Endothelial cell of umbilical vein (primary cell): ENCODE measurements around the gene CAPZA2. TPM values are rescaled to one million over a fixed set of nuclear protein-coding genes. Genes with fewer than 3 reads are reported as not detected.
"Not testable (repeated sequence)": the region's sequence is repeated elsewhere in the genome, so short reads cannot be mapped to it uniquely, and the experiment has no call there.

Experiments
- BruUV-seq: library from RNA; stranded (reverse); fragments of 400-500 nt; replicated peaks from 2 replicates; lab custom pipeline; 2021; lab: Mats Ljungman, UMichigan
- CTCF ChIA-PET: fragments of 300-600, 350-600 bp; sonication (Branson Sonifier 250); formaldehyde crosslinking; loops from one replicate; lab custom pipeline; 2021; ENCODE audit warnings: antibody characterized with exemption, inconsistent platforms; lab: Charles Lee
- POLR2A ChIA-PET: fragments of 300-600, 350-600 bp; sonication (Branson Sonifier 250); formaldehyde crosslinking; loops from one replicate; lab custom pipeline; 2021; ENCODE audit warnings: antibody characterized with exemption, inconsistent platforms; lab: Charles Lee
- DNase-seq: peaks from one replicate; pipeline ENCODE4 v3.0.0-alpha.2; 2011; ENCODE audit warnings: low read depth, low spot score
- FAIRE-seq: peaks from 2 replicates; lab custom pipeline; 2011; peaks lifted over from hg19 to GRCh38; lab: Jason Lieb, UNC
- H2AFZ ChIP-seq: 2 replicates; pipeline ENCODE4 v1.6.0; 2012; ENCODE audit warnings: low read depth, low read length, control low read depth, inconsistent platforms
- H3K27ac ChIP-seq: 2 replicates; pipeline ENCODE4 v1.5.1; 2011; ENCODE audit warnings: low read depth, mild to moderate bottlenecking, control low read depth, low read length, moderate library complexity; ENCODE audit not compliant: insufficient read depth
- H3K27me3 ChIP-seq, 2 experiments: 2 replicates each; pipeline versions ENCODE4 v1.6.0 to v1.6.1; 2011; ENCODE audit warnings: low read length in 2 of 2, mixed read lengths in 1 of 2; ENCODE audit not compliant: control insufficient read depth in 2 of 2, insufficient read depth in 2 of 2
- H3K36me3 ChIP-seq, 2 experiments: 2 replicates in 1 of 2; 3 replicates in 1 of 2; pipeline ENCODE4 v1.5.1; 2011; ENCODE audit warnings: low read length in 2 of 2, mild to moderate bottlenecking in 1 of 2, moderate library complexity in 1 of 2; ENCODE audit not compliant: control insufficient read depth in 2 of 2, insufficient read depth in 2 of 2; ENCODE audit errors: extremely low read depth in 1 of 2
- H3K4me1 ChIP-seq: 3 replicates; pipeline ENCODE4 v1.5.1; 2011; ENCODE audit warnings: mild to moderate bottlenecking, low read length; ENCODE audit not compliant: control insufficient read depth, insufficient read depth; ENCODE audit errors: extremely low read depth
- H3K4me2 ChIP-seq: 2 replicates; pipeline ENCODE4 v1.6.1; 2011; ENCODE audit warnings: low read length, control low read depth, mixed read lengths; ENCODE audit not compliant: insufficient read depth
- H3K4me3 ChIP-seq, 3 experiments: fragments of 200-600 bp in 1 of 3; sonication (generic), shearing (Covaris generic) in 1 of 3; replicated peaks in 1 of 3; 2 replicates each; pipeline ENCODE4 v1.5.1; 2011 to 2016; ENCODE audit warnings: control low read depth in 3 of 3, low read length in 3 of 3, mild to moderate bottlenecking in 2 of 3, inconsistent platforms in 1 of 3, low read depth in 1 of 3, moderate library complexity in 1 of 3; ENCODE audit not compliant: insufficient read depth in 1 of 3
- H3K79me2 ChIP-seq: 2 replicates; pipeline ENCODE4 v1.6.0; 2012; ENCODE audit warnings: low read length, inconsistent platforms; ENCODE audit not compliant: control insufficient read depth, insufficient read depth
- H3K9ac ChIP-seq: replicated peaks from 2 replicates; pipeline ENCODE3; 2011; ENCODE audit warnings: low read length, control low read depth; ENCODE audit not compliant: insufficient read depth; ENCODE audit errors: extremely low read depth
- H3K9me1 ChIP-seq: replicated peaks from 3 replicates; pipeline ENCODE4 v1.6.0; 2011; ENCODE audit warnings: mild to moderate bottlenecking, low read length; ENCODE audit not compliant: control insufficient read depth, insufficient read depth; ENCODE audit errors: extremely low read depth
- H3K9me3 ChIP-seq: replicated peaks from 2 replicates; pipeline ENCODE4 v1.5.1; 2012; ENCODE audit warnings: low read length, inconsistent platforms; ENCODE audit not compliant: control insufficient read depth, insufficient read depth
- H4K20me1 ChIP-seq: replicated peaks from 2 replicates; pipeline ENCODE3; 2011; ENCODE audit warnings: mild to moderate bottlenecking, low read length; ENCODE audit not compliant: control insufficient read depth, insufficient read depth; ENCODE audit errors: extremely low read depth
- EZH2 ChIP-seq: IDR thresholded peaks from 2 replicates; pipeline ENCODE4 v1.6.1; 2012; ENCODE audit warnings: borderline replicate concordance, low read depth, mild to moderate bottlenecking, moderate library complexity, low read length, inconsistent platforms; ENCODE audit not compliant: severe bottlenecking
- FOS ChIP-seq: IDR thresholded peaks from 2 replicates; pipeline ENCODE4 v1.6.1; 2011; ENCODE audit warnings: mild to moderate bottlenecking, low read length, moderate library complexity, borderline replicate concordance; ENCODE audit not compliant: insufficient read depth
- GATA2 ChIP-seq: IDR thresholded peaks from 2 replicates; pipeline ENCODE4 v1.7.0; 2011; ENCODE audit warnings: low read depth, mild to moderate bottlenecking, moderate library complexity, mixed read lengths, low read length; ENCODE audit not compliant: insufficient read length, insufficient read depth
- JUN ChIP-seq: IDR thresholded peaks from 2 replicates; pipeline ENCODE4 v1.6.1; 2011; ENCODE audit warnings: borderline replicate concordance, low read depth; ENCODE audit not compliant: insufficient read length, insufficient read depth
- MYC ChIP-seq: IDR thresholded peaks from one replicate; pipeline ENCODE4 v1.6.1; 2011; ENCODE audit warnings: mild to moderate bottlenecking, low read depth, low read length
- POLR2A ChIP-seq: IDR thresholded peaks from 2 replicates; pipeline ENCODE4 v1.6.1; 2012; ENCODE audit warnings: low read depth, mild to moderate bottlenecking, control low read depth, low read length
- POLR2AphosphoS5 ChIP-seq: IDR thresholded peaks from 2 replicates; pipeline ENCODE4 v1.6.1; 2012; ENCODE audit warnings: low read depth, mild to moderate bottlenecking, control low read depth, low read length, moderate library complexity; ENCODE audit not compliant: insufficient read depth
- dilution Hi-C: fragments of 300-500 bp; cut with MboI; formaldehyde crosslinking; loops from one replicate; pipeline ENCODE4 v1.15.0; 2019; ENCODE audit warnings: low sequenced_read_pairs; ENCODE audit not compliant: extremely low pct_ligation_motif_present
- intact Hi-C: fragments of 100-400 bp; cut with micrococcal nuclease; formaldehyde crosslinking; loops from one replicate; pipeline ENCODE4 v1.10.0; 2022
- polyA plus RNA-seq, 4 experiments: library from polyadenylated mRNA; depleted of rRNA in 3 of 4; stranded (reverse) in 3 of 4; unstranded in 1 of 4; fragments of >200 nt; gene quantifications; 2 replicates each; pipeline versions ENCODE4 v1.2.1 to v1.2.3, GENCODE V29; 2011 to 2012; ENCODE audit warnings: missing spikeins in 1 of 4
- total RNA-seq: library from RNA; stranded (reverse); gene quantifications from 2 replicates; pipeline ENCODE4 v1.2.3, GENCODE V29; 2021
- TF ChIP-seq, protein P1 (sequence below), 2 donors: IDR thresholded peaks; 1 replicate in 1 of 2; 2 replicates in 1 of 2; pipeline ENCODE4 v1.5.1; 2011; ENCODE audit warnings: low read length in 2 of 2, mild to moderate bottlenecking in 2 of 2, moderate library complexity in 2 of 2, control low read depth in 1 of 2, inconsistent platforms in 1 of 2, low read depth in 1 of 2; ENCODE audit not compliant: insufficient read depth in 1 of 2; ENCODE audit errors: extremely low read depth in 1 of 2
- TF ChIP-seq, protein P2 (sequence below): IDR thresholded peaks from 2 replicates; pipeline ENCODE4 v1.6.1; 2011; ENCODE audit not compliant: insufficient read depth, insufficient read length

The CAPZA2 gene
- total and polyA plus RNA-seq, 2 donors (not counting 3 experiments of a cell fraction or from before 2014, with no cell fraction given) = 48.1 to 347 TPM

DNA sequence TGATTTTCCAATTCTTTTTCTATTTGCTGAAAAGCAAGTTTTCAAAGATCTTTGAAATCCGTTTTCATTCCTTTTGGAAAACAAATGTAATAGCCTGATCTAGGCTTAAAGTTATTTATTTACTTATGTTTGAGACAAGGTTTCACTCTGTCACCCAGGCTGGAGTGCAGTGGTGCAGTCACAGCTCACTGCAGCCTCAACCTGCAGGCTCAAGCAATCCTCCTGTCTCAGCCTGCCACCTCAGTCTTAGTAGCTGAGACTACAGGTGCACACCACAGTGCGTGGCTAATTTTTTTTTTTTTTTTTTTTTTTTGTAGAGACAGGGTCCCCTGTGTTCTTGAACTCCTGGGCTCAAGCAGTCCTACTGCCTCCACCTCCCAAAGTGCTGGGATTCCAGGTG lies 95.5 kb downstream of the CAPZA2 start:
- Histone ChIP-seq H4K20me1 (no peaks in the 10 kb centered on the region), H3K4me2 (no peak overlapping the region), H3K9me1 (no peaks in the 10 kb centered on the region), H3K4me3 (no peak overlapping the region), H2AFZ (no peak overlapping the region), H3K27me3 (no peaks in the 10 kb centered on the region), H3K9me3 (no peaks in the 10 kb centered on the region), H3K4me1 (peaks cover 14% of the 10 kb centered on the region), H3K27ac (no peak overlapping the region), H3K36me3 (no peaks in the 10 kb centered on the region), H3K9ac (no peak overlapping the region), H3K79me2 (peaks cover 66% of the 10 kb centered on the region)
- ChIA-PET CTCF (interaction anchor here (1.0 kb wide), 1 partner anchor 12 kb away, joined by 5 read pairs; no protein-coding TSS in a partner anchor), POLR2A (no interaction called here)
- intact Hi-C loops = no loop called here
- no peak for DNase-seq
- no peak for TF ChIP-seq FOS
- TF ChIP-seq MYC = no peak
- TF ChIP-seq, protein P1, sequence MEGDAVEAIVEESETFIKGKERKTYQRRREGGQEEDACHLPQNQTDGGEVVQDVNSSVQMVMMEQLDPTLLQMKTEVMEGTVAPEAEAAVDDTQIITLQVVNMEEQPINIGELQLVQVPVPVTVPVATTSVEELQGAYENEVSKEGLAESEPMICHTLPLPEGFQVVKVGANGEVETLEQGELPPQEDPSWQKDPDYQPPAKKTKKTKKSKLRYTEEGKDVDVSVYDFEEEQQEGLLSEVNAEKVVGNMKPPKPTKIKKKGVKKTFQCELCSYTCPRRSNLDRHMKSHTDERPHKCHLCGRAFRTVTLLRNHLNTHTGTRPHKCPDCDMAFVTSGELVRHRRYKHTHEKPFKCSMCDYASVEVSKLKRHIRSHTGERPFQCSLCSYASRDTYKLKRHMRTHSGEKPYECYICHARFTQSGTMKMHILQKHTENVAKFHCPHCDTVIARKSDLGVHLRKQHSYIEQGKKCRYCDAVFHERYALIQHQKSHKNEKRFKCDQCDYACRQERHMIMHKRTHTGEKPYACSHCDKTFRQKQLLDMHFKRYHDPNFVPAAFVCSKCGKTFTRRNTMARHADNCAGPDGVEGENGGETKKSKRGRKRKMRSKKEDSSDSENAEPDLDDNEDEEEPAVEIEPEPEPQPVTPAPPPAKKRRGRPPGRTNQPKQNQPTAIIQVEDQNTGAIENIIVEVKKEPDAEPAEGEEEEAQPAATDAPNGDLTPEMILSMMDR (IDR thresholded peaks at IDR 0.05; ENCODE audit: extremely low read depth in 1 of 2, insufficient read depth in 1 of 2, low read depth in 1 of 2, low read length in 2 of 2) = no peak
- TF ChIP-seq, protein P2, sequence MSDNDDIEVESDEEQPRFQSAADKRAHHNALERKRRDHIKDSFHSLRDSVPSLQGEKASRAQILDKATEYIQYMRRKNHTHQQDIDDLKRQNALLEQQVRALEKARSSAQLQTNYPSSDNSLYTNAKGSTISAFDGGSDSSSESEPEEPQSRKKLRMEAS = no peak
- no peak for TF ChIP-seq POLR2A
- no peak for TF ChIP-seq EZH2
- TF ChIP-seq JUN = no peak
- TF ChIP-seq GATA2 = no peak
- no peak for TF ChIP-seq POLR2AphosphoS5
- no peak for FAIRE-seq
- dilution Hi-C loops = no loop called here
- no TSS peak for BruUV-seq

DNA sequence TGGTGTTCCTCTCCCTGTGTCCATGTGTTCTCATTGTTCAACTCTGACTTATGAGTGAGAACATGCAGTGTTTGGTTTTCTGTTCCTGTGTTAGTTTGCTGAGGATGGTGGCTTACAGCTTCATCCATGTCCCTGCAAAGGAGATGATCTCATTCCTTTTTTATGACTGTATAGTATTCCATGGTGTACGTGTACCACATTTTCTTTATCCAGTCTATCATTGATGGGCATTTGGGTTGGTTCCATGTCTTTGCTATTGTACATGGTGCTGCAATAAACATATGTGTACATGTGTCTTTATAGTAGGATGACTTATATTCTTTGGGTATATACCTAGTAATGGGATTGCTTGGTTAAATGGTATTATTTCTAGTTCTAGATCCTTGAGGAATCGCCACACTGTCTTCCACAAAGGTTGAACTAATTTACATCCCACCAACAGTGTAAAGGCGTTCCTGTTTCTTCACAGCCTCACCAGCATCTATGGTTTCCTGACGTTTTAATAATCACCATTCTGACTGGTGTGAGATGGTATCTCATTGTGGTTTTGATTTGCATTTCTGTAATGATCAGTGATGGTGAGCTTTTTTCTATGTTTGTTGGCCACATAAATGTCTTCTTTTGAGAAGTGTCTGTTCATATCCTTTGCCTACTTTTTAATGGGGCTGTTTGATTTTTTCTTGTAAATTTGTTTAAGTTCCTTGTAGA lies 99.7 kb downstream of the CAPZA2 start:
- H3K9ac ChIP-seq, H3K4me3 ChIP-seq, CTCF ChIA-PET, H4K20me1 ChIP-seq, BruUV-seq, DNase-seq, FAIRE-seq, H3K9me3 ChIP-seq, H3K4me2 ChIP-seq, intact Hi-C loops, H3K4me1 ChIP-seq, H2AFZ ChIP-seq, H3K9me1 ChIP-seq, H3K36me3 ChIP-seq, dilution Hi-C loops, POLR2A ChIA-PET, H3K27ac ChIP-seq, H3K27me3 ChIP-seq: not testable (repeated sequence)
- H3K79me2 ChIP-seq = peaks cover 51% of the 10 kb centered on the region
